ENCODE measurements around the gene MBNL1. TPM values are rescaled to one million over a fixed set of nuclear protein-coding genes. Genes with fewer than 3 reads are reported as not detected.

Gene MBNL1
- total RNA-seq, 2 donors from 2014 or later = 1.3 to 4.9 TPM

- H3K36me3 ChIP-seq (ENCODE audit: control insufficient read depth, insufficient read depth, low read length) = no peaks in the 10 kb centered on the region
- H3K27ac ChIP-seq (ENCODE audit: low read depth, low read length) = no peak overlapping the region
- Mint-ChIP-seq H3K36me3 (ENCODE audit: low read depth) (no peaks in the 10 kb centered on the region), H3K27me3 (ENCODE audit: insufficient read depth) (peaks cover 98% of the 10 kb centered on the region), H3K27ac (no peak overlapping the region), H3K4me1 (peaks cover 3% of the 10 kb centered on the region), H3K9me3 (no peaks in the 10 kb centered on the region), H3K4me3 (no peak overlapping the region)
- no peak overlapping the region for H3K9ac ChIP-seq (ENCODE audit: extremely low read depth, low read length, poor library complexity, severe bottlenecking)
- no peak for TF ChIP-seq CTCF (conservative IDR thresholded peaks at IDR 0.05)
- H3K9me3 ChIP-seq (ENCODE audit: control insufficient read depth, low read length) = no peaks in the 10 kb centered on the region
- H3K4me1 ChIP-seq (ENCODE audit: control insufficient read depth, insufficient read depth, low read length) = peaks cover 4% of the 10 kb centered on the region
- no peak for DNase-seq
- H3K4me3 ChIP-seq (ENCODE audit: low read length) = no peak overlapping the region
- peaks cover 99% of the 10 kb centered on the region for H3K27me3 ChIP-seq (ENCODE audit: control insufficient read depth, insufficient read depth, low read length, poor library complexity, severe bottlenecking)
- 92 to 100% methylated on average over 3 of the region's 3 CpGs for WGBS, 2 experiments (ENCODE audit: insufficient coverage in 1 of 2, insufficient read length in 1 of 2)
Observed at GRCh38 chr3:152266221-152266995, 2.3 kb upstream of the MBNL1 start.

- peak overlapping the region; percentile 65 for H3K4me3 Mint-ChIP-seq
- H3K36me3 Mint-ChIP-seq (ENCODE audit: low read depth) = no peaks in the 10 kb centered on the region
- H3K27ac ChIP-seq (ENCODE audit: low read depth, low read length) = peak overlapping the region; percentile 96
- H3K9me3 Mint-ChIP-seq = no peaks in the 10 kb centered on the region
- no peak overlapping the region for H3K27ac Mint-ChIP-seq
- peaks cover 4% of the 10 kb centered on the region for H3K4me1 ChIP-seq (ENCODE audit: control insufficient read depth, insufficient read depth, low read length)
- no peaks in the 10 kb centered on the region for H3K36me3 ChIP-seq (ENCODE audit: control insufficient read depth, insufficient read depth, low read length)
- H3K27me3 Mint-ChIP-seq (ENCODE audit: insufficient read depth) = peaks cover 96% of the 10 kb centered on the region
- no peak overlapping the region for H3K9ac ChIP-seq (ENCODE audit: extremely low read depth, low read length, poor library complexity, severe bottlenecking)
- no peak for DNase-seq
- peaks cover 3% of the 10 kb centered on the region for H3K4me1 Mint-ChIP-seq
- no peak for TF ChIP-seq CTCF (conservative IDR thresholded peaks at IDR 0.05)
- H3K9me3 ChIP-seq (ENCODE audit: control insufficient read depth, low read length) = no peaks in the 10 kb centered on the region
- 35 to 46% methylated on average over 8 to 16 of the region's 16 CpGs for WGBS, 2 experiments (ENCODE audit: insufficient coverage in 1 of 2, insufficient read length in 1 of 2)
- H3K4me3 ChIP-seq (ENCODE audit: low read length) = peak overlapping the region; percentile 79
- peaks cover 99% of the 10 kb centered on the region for H3K27me3 ChIP-seq (ENCODE audit: control insufficient read depth, insufficient read depth, low read length, poor library complexity, severe bottlenecking)
Observed at GRCh38 chr3:152267831-152268554, 736 bp upstream of the MBNL1 start.

- peak overlapping the region; percentile 79 for H3K4me3 ChIP-seq (ENCODE audit: low read length)
- WGBS, 2 experiments (ENCODE audit: insufficient coverage in 1 of 2, insufficient read length in 1 of 2) = 0% methylated on average over 19 to 56 of the region's 56 CpGs
- H3K27me3 ChIP-seq (ENCODE audit: control insufficient read depth, insufficient read depth, low read length, poor library complexity, severe bottlenecking) = peaks cover 99% of the 10 kb centered on the region
- no peak for TF ChIP-seq CTCF (conservative IDR thresholded peaks at IDR 0.05)
- Mint-ChIP-seq H3K27ac (no peak overlapping the region), H3K27me3 (ENCODE audit: insufficient read depth) (peaks cover 95% of the 10 kb centered on the region), H3K4me3 (peak overlapping the region; percentile 65), H3K36me3 (ENCODE audit: low read depth) (no peaks in the 10 kb centered on the region), H3K4me1 (peaks cover 3% of the 10 kb centered on the region), H3K9me3 (no peaks in the 10 kb centered on the region)
- peak overlapping the region; percentile 96 for H3K27ac ChIP-seq (ENCODE audit: low read depth, low read length)
- peaks cover 4% of the 10 kb centered on the region for H3K4me1 ChIP-seq (ENCODE audit: control insufficient read depth, insufficient read depth, low read length)
- peak overlapping the region; percentile 7 for H3K9ac ChIP-seq (ENCODE audit: extremely low read depth, low read length, poor library complexity, severe bottlenecking)
- no peaks in the 10 kb centered on the region for H3K9me3 ChIP-seq (ENCODE audit: control insufficient read depth, low read length)
- H3K36me3 ChIP-seq (ENCODE audit: control insufficient read depth, insufficient read depth, low read length) = no peaks in the 10 kb centered on the region
- peak; percentile 87 for DNase-seq
Observed at GRCh38 chr3:152269056-152269830, 514 bp downstream of the MBNL1 start.
